ENCODE results near the gene NPW. TPM values are rescaled to one million over a fixed set of nuclear protein-coding genes. Genes with fewer than 3 reads are reported as not detected.
A peak's percentile ranks its signal among the peaks of the same experiment; 100 is the strongest.

NPW gene
- total and polyA plus RNA-seq, 9 of the 15 experiments (the other 6 are each of a cell fraction or from before 2014, with no cell fraction given): 0.14 to 4.0 (median 2.6) TPM; not detected in 4

DNA sequence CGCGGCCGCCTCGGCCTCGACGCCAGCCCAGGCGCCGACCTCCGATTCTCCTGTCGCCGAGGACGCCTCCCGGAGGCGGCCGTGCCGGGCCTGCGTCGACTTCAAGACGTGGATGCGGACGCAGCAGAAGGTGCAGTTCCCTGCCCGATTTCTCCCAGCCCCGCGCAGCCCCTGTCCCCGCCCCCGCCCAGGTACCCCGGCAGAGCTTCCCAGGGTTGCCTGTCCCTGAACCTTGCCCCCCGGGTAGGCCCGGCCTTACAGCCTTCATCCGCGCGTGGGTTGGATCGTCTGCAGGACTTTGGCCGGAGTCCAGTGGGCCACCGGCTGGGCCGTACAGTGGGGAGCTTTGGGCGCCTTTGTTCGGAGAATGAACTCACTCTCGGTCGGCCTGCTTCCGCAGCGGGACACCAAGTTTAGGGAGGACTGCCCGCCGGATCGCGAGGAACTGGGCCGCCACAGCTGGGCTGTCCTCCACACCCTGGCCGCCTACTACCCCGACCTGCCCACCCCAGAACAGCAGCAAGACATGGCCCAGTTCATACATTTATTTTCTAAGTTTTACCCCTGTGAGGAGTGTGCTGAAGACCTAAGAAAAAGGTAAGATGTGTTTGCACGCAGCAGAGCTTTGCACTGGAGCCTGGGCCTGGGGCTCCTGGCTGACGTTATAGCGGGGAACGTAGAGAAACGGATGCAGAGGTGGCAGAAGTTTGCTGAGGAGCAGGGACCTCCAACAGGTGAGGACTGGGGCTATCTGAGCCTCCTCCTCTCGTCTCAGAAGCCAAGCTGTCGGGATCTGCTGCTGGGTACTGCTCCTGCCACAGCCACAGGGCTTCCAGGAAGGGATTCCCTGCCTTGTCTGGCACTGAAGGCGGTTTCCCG is 35.0 kb upstream of the NPW start (continued):
- TF ChIP-seq, protein P1, sequence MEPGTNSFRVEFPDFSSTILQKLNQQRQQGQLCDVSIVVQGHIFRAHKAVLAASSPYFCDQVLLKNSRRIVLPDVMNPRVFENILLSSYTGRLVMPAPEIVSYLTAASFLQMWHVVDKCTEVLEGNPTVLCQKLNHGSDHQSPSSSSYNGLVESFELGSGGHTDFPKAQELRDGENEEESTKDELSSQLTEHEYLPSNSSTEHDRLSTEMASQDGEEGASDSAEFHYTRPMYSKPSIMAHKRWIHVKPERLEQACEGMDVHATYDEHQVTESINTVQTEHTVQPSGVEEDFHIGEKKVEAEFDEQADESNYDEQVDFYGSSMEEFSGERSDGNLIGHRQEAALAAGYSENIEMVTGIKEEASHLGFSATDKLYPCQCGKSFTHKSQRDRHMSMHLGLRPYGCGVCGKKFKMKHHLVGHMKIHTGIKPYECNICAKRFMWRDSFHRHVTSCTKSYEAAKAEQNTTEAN (CRISPR knock-in tag; IDR thresholded peaks at IDR 0.05): no peak
- TF ChIP-seq PHTF2 (CRISPR knock-in tag; IDR thresholded peaks at IDR 0.05): no peak
- peak; percentile 37 for TF ChIP-seq HMGN3 (IDR thresholded peaks at IDR 0.05; ENCODE audit: borderline replicate concordance, extremely low read depth, insufficient read length, low read depth, low read length)
- TF ChIP-seq, protein P2, sequence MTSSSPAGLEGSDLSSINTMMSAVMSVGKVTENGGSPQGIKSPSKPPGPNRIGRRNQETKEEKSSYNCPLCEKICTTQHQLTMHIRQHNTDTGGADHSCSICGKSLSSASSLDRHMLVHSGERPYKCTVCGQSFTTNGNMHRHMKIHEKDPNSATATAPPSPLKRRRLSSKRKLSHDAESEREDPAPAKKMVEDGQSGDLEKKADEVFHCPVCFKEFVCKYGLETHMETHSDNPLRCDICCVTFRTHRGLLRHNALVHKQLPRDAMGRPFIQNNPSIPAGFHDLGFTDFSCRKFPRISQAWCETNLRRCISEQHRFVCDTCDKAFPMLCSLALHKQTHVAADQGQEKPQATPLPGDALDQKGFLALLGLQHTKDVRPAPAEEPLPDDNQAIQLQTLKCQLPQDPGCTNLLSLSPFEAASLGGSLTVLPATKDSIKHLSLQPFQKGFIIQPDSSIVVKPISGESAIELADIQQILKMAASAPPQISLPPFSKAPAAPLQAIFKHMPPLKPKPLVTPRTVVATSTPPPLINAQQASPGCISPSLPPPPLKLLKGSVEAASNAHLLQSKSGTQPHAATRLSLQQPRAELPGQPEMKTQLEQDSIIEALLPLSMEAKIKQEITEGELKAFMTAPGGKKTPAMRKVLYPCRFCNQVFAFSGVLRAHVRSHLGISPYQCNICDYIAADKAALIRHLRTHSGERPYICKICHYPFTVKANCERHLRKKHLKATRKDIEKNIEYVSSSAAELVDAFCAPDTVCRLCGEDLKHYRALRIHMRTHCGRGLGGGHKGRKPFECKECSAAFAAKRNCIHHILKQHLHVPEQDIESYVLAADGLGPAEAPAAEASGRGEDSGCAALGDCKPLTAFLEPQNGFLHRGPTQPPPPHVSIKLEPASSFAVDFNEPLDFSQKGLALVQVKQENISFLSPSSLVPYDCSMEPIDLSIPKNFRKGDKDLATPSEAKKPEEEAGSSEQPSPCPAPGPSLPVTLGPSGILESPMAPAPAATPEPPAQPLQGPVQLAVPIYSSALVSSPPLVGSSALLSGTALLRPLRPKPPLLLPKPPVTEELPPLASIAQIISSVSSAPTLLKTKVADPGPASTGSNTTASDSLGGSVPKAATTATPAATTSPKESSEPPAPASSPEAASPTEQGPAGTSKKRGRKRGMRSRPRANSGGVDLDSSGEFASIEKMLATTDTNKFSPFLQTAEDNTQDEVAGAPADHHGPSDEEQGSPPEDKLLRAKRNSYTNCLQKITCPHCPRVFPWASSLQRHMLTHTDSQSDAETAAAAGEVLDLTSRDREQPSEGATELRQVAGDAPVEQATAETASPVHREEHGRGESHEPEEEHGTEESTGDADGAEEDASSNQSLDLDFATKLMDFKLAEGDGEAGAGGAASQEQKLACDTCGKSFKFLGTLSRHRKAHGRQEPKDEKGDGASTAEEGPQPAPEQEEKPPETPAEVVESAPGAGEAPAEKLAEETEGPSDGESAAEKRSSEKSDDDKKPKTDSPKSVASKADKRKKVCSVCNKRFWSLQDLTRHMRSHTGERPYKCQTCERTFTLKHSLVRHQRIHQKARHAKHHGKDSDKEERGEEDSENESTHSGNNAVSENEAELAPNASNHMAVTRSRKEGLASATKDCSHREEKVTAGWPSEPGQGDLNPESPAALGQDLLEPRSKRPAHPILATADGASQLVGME (CRISPR knock-in tag; IDR thresholded peaks at IDR 0.05): no peak
- TF ChIP-seq ZNF551 (CRISPR knock-in tag; IDR thresholded peaks at IDR 0.05): no peak
- no peak for TF ChIP-seq ILF3 (IDR thresholded peaks at IDR 0.05; ENCODE audit: borderline replicate concordance)
- no peak for TF ChIP-seq SIX5 (IDR thresholded peaks at IDR 0.05; ENCODE audit: borderline replicate concordance in 1 of 2, insufficient read depth in 1 of 2, low read depth in 1 of 2, low read length in 2 of 2)
- TF ChIP-seq CREB1 (IDR thresholded peaks at IDR 0.05): no peak
- no peak for TF ChIP-seq CREB1 (CRISPR knock-in tag; IDR thresholded peaks at IDR 0.05)
- TF ChIP-seq TCF7L2 (IDR thresholded peaks at IDR 0.05; ENCODE audit: low read depth, low read length): no peak
- TF ChIP-seq WHSC1 (IDR thresholded peaks at IDR 0.05; ENCODE audit: low read length): no peak
- TF ChIP-seq, protein P3, sequence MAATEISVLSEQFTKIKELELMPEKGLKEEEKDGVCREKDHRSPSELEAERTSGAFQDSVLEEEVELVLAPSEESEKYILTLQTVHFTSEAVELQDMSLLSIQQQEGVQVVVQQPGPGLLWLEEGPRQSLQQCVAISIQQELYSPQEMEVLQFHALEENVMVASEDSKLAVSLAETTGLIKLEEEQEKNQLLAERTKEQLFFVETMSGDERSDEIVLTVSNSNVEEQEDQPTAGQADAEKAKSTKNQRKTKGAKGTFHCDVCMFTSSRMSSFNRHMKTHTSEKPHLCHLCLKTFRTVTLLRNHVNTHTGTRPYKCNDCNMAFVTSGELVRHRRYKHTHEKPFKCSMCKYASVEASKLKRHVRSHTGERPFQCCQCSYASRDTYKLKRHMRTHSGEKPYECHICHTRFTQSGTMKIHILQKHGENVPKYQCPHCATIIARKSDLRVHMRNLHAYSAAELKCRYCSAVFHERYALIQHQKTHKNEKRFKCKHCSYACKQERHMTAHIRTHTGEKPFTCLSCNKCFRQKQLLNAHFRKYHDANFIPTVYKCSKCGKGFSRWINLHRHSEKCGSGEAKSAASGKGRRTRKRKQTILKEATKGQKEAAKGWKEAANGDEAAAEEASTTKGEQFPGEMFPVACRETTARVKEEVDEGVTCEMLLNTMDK (IDR thresholded peaks at IDR 0.05; ENCODE audit: borderline replicate concordance, insufficient read depth, low read depth, low read length, poor library complexity, severe bottlenecking): peak; percentile 16
- TF ChIP-seq RBFOX2 (IDR thresholded peaks at IDR 0.05; ENCODE audit: low read depth, low read length): peak; percentile 45
- no peak for TF ChIP-seq YBX1 (IDR thresholded peaks at IDR 0.05)
- no peak for TF ChIP-seq CBFA2T2 (conservative IDR thresholded peaks at IDR 0.05)
- no peak for TF ChIP-seq RBM17 (IDR thresholded peaks at IDR 0.05; ENCODE audit: borderline replicate concordance, low read depth, low read length)
- TF ChIP-seq FOS (IDR thresholded peaks at IDR 0.05; ENCODE audit: extremely low read depth, insufficient read length): no peak
- no peak for TF ChIP-seq ZNF57 (CRISPR knock-in tag; IDR thresholded peaks at IDR 0.05)

All from K562 (cell line).